GM21390 (cell line): ENCODE data around the gene PYCR2.
A peak's percentile ranks its signal among the peaks of the same experiment; 100 is the strongest.
"Not testable (repeated sequence)": the region's sequence is repeated elsewhere in the genome, so short reads cannot be mapped to it uniquely, and the experiment has no call there.

Experiments
- ATAC-seq: cut with Tn5 transposase; IDR thresholded peaks from one replicate; pipeline ENCODE4 v1.9.1; 2021; ENCODE audit not compliant: unreplicated experiment

Gene PYCR2

GRCh38 chr1:225892307-225892706, 31.7 kb downstream of the PYCR2 start:
- no peak for ATAC-seq

- ATAC-seq: no peak
These were observed 32.6 kb downstream of the PYCR2 start for GRCh38 chr1:225891229-225891972.

- ATAC-seq: no peak
These were observed 33.5 kb downstream of the PYCR2 start for GRCh38 chr1:225890346-225891228.

GRCh38 chr1:225889743-225890142, 34.3 kb downstream of the PYCR2 start:
- ATAC-seq: no peak

GRCh38 chr1:225888898-225889601, 35.0 kb downstream of the PYCR2 start, which contains the start of gene LEFTY1:
LEFTY1 (minus strand) TSS chr1:225889146; CDS start chr1:225889066, 80 bp downstream.
- ATAC-seq: no peak

- no peak for ATAC-seq
These were observed 35.7 kb downstream of the PYCR2 start for GRCh38 chr1:225888289-225888897.

- not testable (repeated sequence) for ATAC-seq
These were observed 36.3 kb downstream of the PYCR2 start for GRCh38 chr1:225887554-225888288.

- ATAC-seq: no peak
These were observed 37.1 kb downstream of the PYCR2 start for GRCh38 chr1:225887030-225887314.

- no peak for ATAC-seq
These were observed 37.7 kb downstream of the PYCR2 start for GRCh38 chr1:225886159-225887029.

- ATAC-seq: no peak
These were observed 38.7 kb downstream of the PYCR2 start for GRCh38 chr1:225885336-225885735.

GRCh38 chr1:225883616-225884265, 40.3 kb downstream of the PYCR2 start:
- no peak for ATAC-seq

GRCh38 chr1:225882694-225883615, 41.1 kb downstream of the PYCR2 start:
- ATAC-seq: peak; percentile 27

GRCh38 chr1:225881959-225882693, 41.9 kb downstream of the PYCR2 start, which contains the start of gene TMEM63A:
TMEM63A (minus strand) TSS chr1:225882380; CDS start chr1:225877580, 4,800 bp downstream.
- ATAC-seq: peak; percentile 58

GRCh38 chr1:225881081-225881958, 42.7 kb downstream of the PYCR2 start:
- peak; percentile 26 for ATAC-seq

- ATAC-seq: no peak
These were observed 43.4 kb downstream of the PYCR2 start for GRCh38 chr1:225880636-225881035.

GRCh38 chr1:225880222-225880588, 43.8 kb downstream of the PYCR2 start:
- ATAC-seq: no peak
